IMR-90 (cell line): ENCODE results near the gene DUSP22. TPM values are rescaled to one million over a fixed set of nuclear protein-coding genes. Genes with fewer than 3 reads are reported as not detected.

Source experiments
- ATAC-seq: fragments of 200-7000 bp; cut with Tn5 transposase; 2 replicates; pipeline ENCODE4 v1.9.1; 2020; ENCODE audit warnings: low read depth, mild to moderate bottlenecking, moderate library complexity
- BruUV-seq: library from RNA; stranded (reverse); fragments of 400-500 nt; replicated peaks from 2 replicates; lab custom pipeline; 2021; lab: Mats Ljungman, UMichigan
- CTCF ChIA-PET: fragments of 300-600 bp; formaldehyde crosslinking; extraction: SDS; loops from one replicate; lab custom pipeline; 2021; ENCODE audit warnings: antibody characterized with exemption; lab: Yijun Ruan, JAX
- POLR2A ChIA-PET: fragments of 300-600 bp; sonication (Branson Sonifier 250); formaldehyde crosslinking; loops from one replicate; lab custom pipeline; 2022; ENCODE audit warnings: antibody characterized with exemption; ENCODE audit not compliant: unreplicated experiment; lab: Charles Lee
- DNase-seq: peaks from one replicate; pipeline ENCODE4 v3.0.0; 2013
- H2AFZ ChIP-seq: replicated peaks from 2 replicates; pipeline ENCODE3; 2013; ENCODE audit warnings: low read length, mild to moderate bottlenecking; ENCODE audit not compliant: poor library complexity
- H2AK5ac ChIP-seq: 2 replicates; pipeline ENCODE4 v1.6.1; 2013; ENCODE audit warnings: low read depth, low read length, inconsistent platforms
- H2AK9ac ChIP-seq: replicated peaks from 2 replicates; pipeline ENCODE3; 2013; ENCODE audit warnings: mild to moderate bottlenecking, low read depth, low read length, moderate library complexity; ENCODE audit not compliant: poor library complexity
- H2BK120ac ChIP-seq: 2 replicates; pipeline ENCODE4 v1.6.1; 2013; ENCODE audit warnings: low read depth, low read length, inconsistent platforms
- H2BK15ac ChIP-seq: 3 replicates; pipeline ENCODE4 v1.6.1; 2013; ENCODE audit warnings: low read depth, low read length, inconsistent platforms
- H2BK20ac ChIP-seq: 2 replicates; pipeline ENCODE4 v1.6.1; 2013; ENCODE audit warnings: low read depth, mild to moderate bottlenecking, inconsistent platforms, low read length, moderate library complexity
- H2BK5ac ChIP-seq: 2 replicates; pipeline ENCODE4 v1.6.1; 2013; ENCODE audit warnings: mild to moderate bottlenecking, low read depth, low read length, inconsistent platforms; ENCODE audit not compliant: poor library complexity, severe bottlenecking
- H3K14ac ChIP-seq: replicated peaks from 2 replicates; pipeline ENCODE4 v1.6.1; 2013; ENCODE audit warnings: low read depth, low read length, inconsistent platforms
- H3K18ac ChIP-seq: 2 replicates; pipeline ENCODE4 v1.6.1; 2013; ENCODE audit warnings: low read depth, low read length, control low read depth
- H3K23ac ChIP-seq: 2 replicates; pipeline ENCODE4 v1.6.1; 2013; ENCODE audit warnings: low read depth, low read length, inconsistent platforms
- H3K27ac ChIP-seq: 2 replicates; pipeline ENCODE4 v1.5.1; 2013; ENCODE audit warnings: mild to moderate bottlenecking, control low read depth, low read length; ENCODE audit not compliant: insufficient read depth
- H3K27me3 ChIP-seq: 2 replicates; pipeline ENCODE4 v1.6.1; 2013; ENCODE audit warnings: low read length; ENCODE audit not compliant: control insufficient read depth, insufficient read depth
- H3K36me3 ChIP-seq: 2 replicates; pipeline ENCODE4 v1.6.1; 2013; ENCODE audit warnings: low read length, mixed read lengths; ENCODE audit not compliant: control insufficient read depth, insufficient read depth
- H3K4ac ChIP-seq: 2 replicates; pipeline ENCODE4 v1.6.1; 2013; ENCODE audit warnings: low read depth, low read length, inconsistent platforms
- H3K4me1 ChIP-seq: 2 replicates; pipeline ENCODE4 v1.6.1; 2013; ENCODE audit warnings: low read length, mixed read lengths; ENCODE audit not compliant: control insufficient read depth, insufficient read depth
- H3K4me2 ChIP-seq: 2 replicates; pipeline ENCODE4 v1.6.1; 2013; ENCODE audit warnings: low read depth, mild to moderate bottlenecking, control low read depth, low read length, moderate library complexity
- H3K4me3 ChIP-seq: 2 replicates; pipeline ENCODE4 v1.5.1; 2013; ENCODE audit warnings: low read depth, mild to moderate bottlenecking, control low read depth, low read length, moderate library complexity; ENCODE audit not compliant: insufficient read depth
- H3K56ac ChIP-seq: 2 replicates; pipeline ENCODE4 v1.6.1; 2013; ENCODE audit warnings: low read length, inconsistent platforms; ENCODE audit not compliant: insufficient read depth; ENCODE audit errors: extremely low read depth
- H3K79me1 ChIP-seq, 2 experiments: 2 replicates each; pipeline ENCODE4 v1.6.1; 2013; ENCODE audit warnings: low read length in 2 of 2, inconsistent platforms in 1 of 2, low read depth in 1 of 2
- H3K9ac ChIP-seq: 2 replicates; pipeline ENCODE4 v1.6.1; 2013; ENCODE audit warnings: low read depth, low read length, control low read depth
- H3K9me1 ChIP-seq: 2 replicates; pipeline ENCODE4 v1.6.1; 2013; ENCODE audit warnings: low read length, inconsistent platforms; ENCODE audit not compliant: insufficient read depth
- H3K9me3 ChIP-seq: 2 replicates; pipeline ENCODE4 v1.6.1; 2013; ENCODE audit warnings: low read length; ENCODE audit not compliant: control insufficient read depth, insufficient read depth
- H4K20me1 ChIP-seq: 2 replicates; pipeline ENCODE4 v1.6.1; 2013; ENCODE audit warnings: low read length, inconsistent platforms; ENCODE audit not compliant: insufficient read depth
- H4K5ac ChIP-seq: 2 replicates; pipeline ENCODE4 v1.6.1; 2013; ENCODE audit warnings: mild to moderate bottlenecking, low read depth, low read length, control low read depth
- H4K8ac ChIP-seq, 2 experiments: 2 replicates each; pipeline ENCODE4 v1.6.1; 2013; ENCODE audit warnings: low read depth in 2 of 2, low read length in 2 of 2, control low read depth in 1 of 2, inconsistent platforms in 1 of 2
- H4K91ac ChIP-seq: 2 replicates; pipeline ENCODE4 v1.6.1; 2013; ENCODE audit warnings: low read depth, low read length, inconsistent platforms; ENCODE audit not compliant: insufficient read depth
- MAZ ChIP-seq: IDR thresholded peaks from 2 replicates; pipeline ENCODE4 v1.6.1; 2012; ENCODE audit warnings: low read depth, mild to moderate bottlenecking, low read length, improper control_type of control experiment, moderate library complexity, borderline replicate concordance
- MXI1 ChIP-seq: IDR thresholded peaks from 2 replicates; pipeline ENCODE4 v1.6.1; 2012; ENCODE audit warnings: low read depth, mild to moderate bottlenecking, low read length, moderate library complexity, borderline replicate concordance
- POLR2A ChIP-seq: IDR thresholded peaks from 2 replicates; pipeline ENCODE4 v1.6.1; 2012; ENCODE audit warnings: mild to moderate bottlenecking, low read depth, low read length
- SMC3 ChIP-seq: fragments of 150-350 bp; IDR thresholded peaks from 2 replicates; pipeline ENCODE4 v1.6.1; 2016; ENCODE audit warnings: low read depth, mild to moderate bottlenecking, antibody characterized with exemption, low read length, moderate library complexity
- WGBS, 2 experiments: methylation state at CpG; one replicate each; pipeline versions ENCODE4 v1.1.5 to v1.1.7; 2013; ENCODE audit warnings: missing lambda C conversion rate in 2 of 2; ENCODE audit not compliant: insufficient read length in 1 of 2; ENCODE audit errors: extremely low coverage in 2 of 2; 5-methylcytosine and 5-hydroxymethylcytosine counted together
- dilution Hi-C: fragments of 300-500 bp; cut with HindIII; formaldehyde crosslinking; loops from one replicate; pipeline ENCODE4 v1.14.3; 2018; ENCODE audit warnings: low sequenced_read_pairs; ENCODE audit not compliant: unreplicated experiment
- in situ Hi-C: fragments of 300-500 bp; cut with MboI; formaldehyde crosslinking; loops from 3 replicates; pipeline ENCODE4 v1.14.3; 2019; ENCODE audit warnings: low sequenced_read_pairs, inconsistent platforms, mixed read lengths
- intact Hi-C: fragments of 100-400 bp; cut with micrococcal nuclease; formaldehyde crosslinking; loops from 2 replicates; pipeline ENCODE4 v1.10.0; 2022
- polyA plus RNA-seq, 3 experiments: library from polyadenylated mRNA; depleted of rRNA; stranded (reverse); fragments of >200 nt; gene quantifications; 2 replicates each; pipeline ENCODE4 v1.2.3, GENCODE V29; 2012; ENCODE audit warnings: low replicate concordance in 1 of 3
- total RNA-seq: library from RNA; depleted of rRNA; stranded (reverse); fragments of >200 nt; gene quantifications from 2 replicates; pipeline ENCODE4 v1.2.3, GENCODE V29; 2012

The DUSP22 gene
- total and polyA plus RNA-seq, 2 of the 4 experiments (the other 2 are of a cell fraction), result 7.1 to 8.2 TPM

- Histone ChIP-seq H4K8ac (no peak overlapping the region), H3K4me1 (no peaks in the 10 kb centered on the region), H3K9me1 (no peaks in the 10 kb centered on the region), H2BK120ac (no peak overlapping the region), H3K56ac (no peak overlapping the region), H2AK9ac (no peak overlapping the region), H2BK20ac (no peak overlapping the region), H3K27ac (no peak overlapping the region), H2BK5ac (no peak overlapping the region), H3K9me3 (no peaks in the 10 kb centered on the region), H2BK15ac (no peak overlapping the region), H4K91ac (no peak overlapping the region), H3K4me2 (no peak overlapping the region), H3K9ac (no peak overlapping the region), H3K23ac (no peak overlapping the region), H3K18ac (no peak overlapping the region), H3K4me3 (no peak overlapping the region), H3K79me1 (no peaks in the 10 kb centered on the region), H3K4ac (no peak overlapping the region), H2AFZ (no peak overlapping the region), H4K5ac (no peak overlapping the region), H3K14ac (no peak overlapping the region), H2AK5ac (no peak overlapping the region), H3K27me3 (peaks cover 2% of the 10 kb centered on the region; the same call in 1 of the 2 replicates), H4K20me1 (no peaks in the 10 kb centered on the region), H3K36me3 (no peaks in the 10 kb centered on the region)
- BruUV-seq, result no TSS peak
- dilution Hi-C loops (no loop called here), intact Hi-C loops (no loop called here), in situ Hi-C loops (no loop called here)
- ChIA-PET CTCF (no interaction called here), POLR2A (no interaction called here)
- no CpG with 5 or more reads among the region's 5 CpGs for WGBS, 2 experiments
- no peak for ATAC-seq
- no peak for DNase-seq
- TF ChIP-seq POLR2A (no peak), MAZ (no peak), MXI1 (no peak), SMC3 (no peak)
Measured at GRCh38 chr6:259316-259715, 33.0 kb upstream of the DUSP22 start.
